ENCODE measurements around the gene RAD23B.

DNA sequence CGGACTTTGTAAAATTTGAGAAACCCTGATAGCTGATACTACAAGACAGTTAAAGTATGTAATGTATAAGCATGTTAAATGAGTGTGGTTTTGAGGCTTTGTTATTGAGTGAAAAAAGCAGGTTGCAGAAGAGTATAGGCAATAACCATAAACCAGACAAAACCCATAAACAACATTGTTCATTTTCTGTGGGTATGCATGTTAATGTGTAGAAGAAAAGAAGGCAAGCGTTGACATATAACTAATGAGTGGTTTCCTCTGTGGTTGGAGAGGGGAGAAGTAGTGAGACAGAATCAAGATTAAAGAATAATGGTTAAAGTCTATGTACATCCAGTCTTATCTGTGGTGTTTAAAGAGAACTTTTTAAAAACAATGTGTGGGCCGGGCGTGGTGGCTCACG, 26.2 kb downstream of the RAD23B start:
- TF ChIP-seq, protein P1, sequence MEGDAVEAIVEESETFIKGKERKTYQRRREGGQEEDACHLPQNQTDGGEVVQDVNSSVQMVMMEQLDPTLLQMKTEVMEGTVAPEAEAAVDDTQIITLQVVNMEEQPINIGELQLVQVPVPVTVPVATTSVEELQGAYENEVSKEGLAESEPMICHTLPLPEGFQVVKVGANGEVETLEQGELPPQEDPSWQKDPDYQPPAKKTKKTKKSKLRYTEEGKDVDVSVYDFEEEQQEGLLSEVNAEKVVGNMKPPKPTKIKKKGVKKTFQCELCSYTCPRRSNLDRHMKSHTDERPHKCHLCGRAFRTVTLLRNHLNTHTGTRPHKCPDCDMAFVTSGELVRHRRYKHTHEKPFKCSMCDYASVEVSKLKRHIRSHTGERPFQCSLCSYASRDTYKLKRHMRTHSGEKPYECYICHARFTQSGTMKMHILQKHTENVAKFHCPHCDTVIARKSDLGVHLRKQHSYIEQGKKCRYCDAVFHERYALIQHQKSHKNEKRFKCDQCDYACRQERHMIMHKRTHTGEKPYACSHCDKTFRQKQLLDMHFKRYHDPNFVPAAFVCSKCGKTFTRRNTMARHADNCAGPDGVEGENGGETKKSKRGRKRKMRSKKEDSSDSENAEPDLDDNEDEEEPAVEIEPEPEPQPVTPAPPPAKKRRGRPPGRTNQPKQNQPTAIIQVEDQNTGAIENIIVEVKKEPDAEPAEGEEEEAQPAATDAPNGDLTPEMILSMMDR (IDR thresholded peaks at IDR 0.05) = no peak
- TF ChIP-seq POLR2AphosphoS5 (IDR thresholded peaks at IDR 0.05; ENCODE audit: low read depth, low read length) = no peak
